Measurements from ENCODE around the gene FAM124A. TPM values are rescaled to one million over a fixed set of nuclear protein-coding genes. Genes with fewer than 3 reads are reported as not detected.

The FAM124A gene
- total and polyA plus RNA-seq, 10 of the 15 experiments (the other 5 are each of a cell fraction or from before 2014, with no cell fraction given) = not detected

DNA sequence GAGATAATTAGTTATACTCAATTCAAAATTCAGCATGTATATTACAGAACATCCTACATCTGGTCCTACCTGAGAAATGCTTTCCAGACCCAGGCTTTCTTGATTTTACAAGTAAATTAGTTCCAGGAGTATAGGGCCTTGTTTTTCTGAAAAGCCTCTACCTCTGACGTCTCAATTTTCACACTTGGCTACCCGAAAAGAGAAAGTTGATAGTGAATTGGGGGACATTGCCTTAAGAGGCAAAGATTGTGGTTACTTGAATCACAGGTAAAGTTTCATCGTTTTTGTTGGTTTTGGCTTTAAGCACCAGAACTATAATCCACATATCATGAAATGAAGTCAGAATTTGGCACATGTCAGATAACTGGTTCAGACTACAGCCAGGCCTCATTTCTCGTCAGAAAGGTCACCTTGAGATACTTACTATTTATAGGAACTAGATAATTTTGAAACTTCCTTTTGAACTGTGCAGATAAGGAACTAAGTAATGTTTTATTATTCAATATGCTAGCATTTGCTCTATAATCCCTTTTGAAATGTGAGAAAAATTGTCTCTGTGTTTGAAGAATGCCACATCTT lies 30.8 kb downstream of the FAM124A start:
- no peaks in the 10 kb centered on the region for H4K20me1 ChIP-seq (ENCODE audit: control insufficient read depth, insufficient read depth)
- intact Hi-C loops (cut with micrococcal nuclease; ENCODE audit: unreplicated experiment) (no loop called here), in situ Hi-C loops (cut with MboI) (no loop called here)
- no peaks in the 10 kb centered on the region for H3K9me3 ChIP-seq (replicated peaks; ENCODE audit: control insufficient read depth, insufficient read depth, low read length)
- DNase-seq (ENCODE audit: low read depth, low spot score) = peak; percentile 7
- H3K27ac ChIP-seq (ENCODE audit: control insufficient read depth, insufficient read depth) = no peak overlapping the region; the same call in 1 of the 2 replicates
- H3K4me2 ChIP-seq (ENCODE audit: control insufficient read depth, insufficient read depth) = no peak overlapping the region
- 6% methylated on average over 4 of the region's 4 CpGs for WGBS (ENCODE audit: insufficient coverage, insufficient replicate concordance, low lambda C conversion rate, missing lambda C conversion rate)
- ATAC-seq = peak; percentile 78
- no peaks in the 10 kb centered on the region for H3K36me3 ChIP-seq (ENCODE audit: control insufficient read depth in 2 of 2, insufficient read depth in 2 of 2, low read length in 1 of 2)
- ChIA-PET CTCF (interaction anchor here (1.0 to 1.9 kb wide), 3 partner anchors 33 to 545 kb away, joined by 3 to 9 read pairs (median 4); no protein-coding TSS in a partner anchor), RAD21 (ENCODE audit: unreplicated experiment) (interaction anchor here (0.8 kb wide), 1 partner anchor 545 kb away, joined by 3 read pairs; no protein-coding TSS in a partner anchor), POLR2A (no interaction called here), SMC1A (ENCODE audit: uncharacterized antibody, unreplicated experiment) (interaction anchor here (0.7 to 0.9 kb wide), 2 partner anchors 33 to 666 kb away, joined by 3 read pairs; no protein-coding TSS in a partner anchor)
- H3K27me3 ChIP-seq (replicated peaks in 1 of 2; ENCODE audit: control insufficient read depth in 2 of 2, insufficient read depth in 2 of 2, low read length in 1 of 2) = no peaks in the 10 kb centered on the region
- no peak for FAIRE-seq
- H3K9ac ChIP-seq (ENCODE audit: control insufficient read depth, insufficient read depth, low read length) = no peak overlapping the region
- no peaks in the 10 kb centered on the region for H3K79me2 ChIP-seq (ENCODE audit: control insufficient read depth, insufficient read depth, low read length)
- peaks cover 3% of the 10 kb centered on the region; the same call in 1 of the 2 replicates for H3K4me1 ChIP-seq (ENCODE audit: control insufficient read depth, insufficient read depth, low read length)
- H3K4me3 ChIP-seq = no peak overlapping the region
- H2AFZ ChIP-seq (ENCODE audit: control insufficient read depth, low read depth, low read length) = no peak overlapping the region; the same call in none of the 2 replicates
- BruUV-seq (replicated peaks) = no TSS peak
- TF ChIP-seq, protein P1, sequence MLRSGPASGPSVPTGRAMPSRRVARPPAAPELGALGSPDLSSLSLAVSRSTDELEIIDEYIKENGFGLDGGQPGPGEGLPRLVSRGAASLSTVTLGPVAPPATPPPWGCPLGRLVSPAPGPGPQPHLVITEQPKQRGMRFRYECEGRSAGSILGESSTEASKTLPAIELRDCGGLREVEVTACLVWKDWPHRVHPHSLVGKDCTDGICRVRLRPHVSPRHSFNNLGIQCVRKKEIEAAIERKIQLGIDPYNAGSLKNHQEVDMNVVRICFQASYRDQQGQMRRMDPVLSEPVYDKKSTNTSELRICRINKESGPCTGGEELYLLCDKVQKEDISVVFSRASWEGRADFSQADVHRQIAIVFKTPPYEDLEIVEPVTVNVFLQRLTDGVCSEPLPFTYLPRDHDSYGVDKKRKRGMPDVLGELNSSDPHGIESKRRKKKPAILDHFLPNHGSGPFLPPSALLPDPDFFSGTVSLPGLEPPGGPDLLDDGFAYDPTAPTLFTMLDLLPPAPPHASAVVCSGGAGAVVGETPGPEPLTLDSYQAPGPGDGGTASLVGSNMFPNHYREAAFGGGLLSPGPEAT (IDR thresholded peaks at IDR 0.05; ENCODE audit: low read depth) = peak; percentile 37; the same call in 1 of the 2 replicates
- TF ChIP-seq JUNB (IDR thresholded peaks at IDR 0.05) (no peak), TCF12 (IDR thresholded peaks at IDR 0.05; ENCODE audit: low read depth, low read length) (no peak), FOXM1 (IDR thresholded peaks at IDR 0.05; ENCODE audit: low read depth, low read length) (no peak), RAD21 (IDR thresholded peaks at IDR 0.05; ENCODE audit: insufficient read depth, low read depth, low read length) (no peak), ZNF384 (IDR thresholded peaks at IDR 0.05; ENCODE audit: borderline replicate concordance, low read depth, low read length) (no peak), WRNIP1 (IDR thresholded peaks at IDR 0.05; ENCODE audit: borderline replicate concordance, low read depth, low read length) (no peak), ESRRA (IDR thresholded peaks at IDR 0.05; ENCODE audit: low read length) (peak; percentile 79; the same call in 1 of the 2 replicates), CEBPB (IDR thresholded peaks at IDR 0.05; ENCODE audit: borderline replicate concordance in 1 of 2, low read depth in 2 of 2, low read length in 2 of 2) (no peak), LARP7 (IDR thresholded peaks at IDR 0.05) (no peak), BCL11A (IDR thresholded peaks at IDR 0.05; ENCODE audit: low read depth, low read length) (no peak), HDAC6 (IDR thresholded peaks at IDR 0.05; ENCODE audit: unreplicated experiment) (no peak), CBX3 (IDR thresholded peaks at IDR 0.05; ENCODE audit: borderline replicate concordance, low read depth) (no peak), NR2C2 (IDR thresholded peaks at IDR 0.05; ENCODE audit: borderline replicate concordance, control insufficient read depth, insufficient read length, low read depth) (no peak)
- TF ChIP-seq, protein P2, sequence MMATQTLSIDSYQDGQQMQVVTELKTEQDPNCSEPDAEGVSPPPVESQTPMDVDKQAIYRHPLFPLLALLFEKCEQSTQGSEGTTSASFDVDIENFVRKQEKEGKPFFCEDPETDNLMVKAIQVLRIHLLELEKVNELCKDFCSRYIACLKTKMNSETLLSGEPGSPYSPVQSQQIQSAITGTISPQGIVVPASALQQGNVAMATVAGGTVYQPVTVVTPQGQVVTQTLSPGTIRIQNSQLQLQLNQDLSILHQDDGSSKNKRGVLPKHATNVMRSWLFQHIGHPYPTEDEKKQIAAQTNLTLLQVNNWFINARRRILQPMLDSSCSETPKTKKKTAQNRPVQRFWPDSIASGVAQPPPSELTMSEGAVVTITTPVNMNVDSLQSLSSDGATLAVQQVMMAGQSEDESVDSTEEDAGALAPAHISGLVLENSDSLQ (IDR thresholded peaks at IDR 0.05) = no peak
- TF ChIP-seq, protein P3, sequence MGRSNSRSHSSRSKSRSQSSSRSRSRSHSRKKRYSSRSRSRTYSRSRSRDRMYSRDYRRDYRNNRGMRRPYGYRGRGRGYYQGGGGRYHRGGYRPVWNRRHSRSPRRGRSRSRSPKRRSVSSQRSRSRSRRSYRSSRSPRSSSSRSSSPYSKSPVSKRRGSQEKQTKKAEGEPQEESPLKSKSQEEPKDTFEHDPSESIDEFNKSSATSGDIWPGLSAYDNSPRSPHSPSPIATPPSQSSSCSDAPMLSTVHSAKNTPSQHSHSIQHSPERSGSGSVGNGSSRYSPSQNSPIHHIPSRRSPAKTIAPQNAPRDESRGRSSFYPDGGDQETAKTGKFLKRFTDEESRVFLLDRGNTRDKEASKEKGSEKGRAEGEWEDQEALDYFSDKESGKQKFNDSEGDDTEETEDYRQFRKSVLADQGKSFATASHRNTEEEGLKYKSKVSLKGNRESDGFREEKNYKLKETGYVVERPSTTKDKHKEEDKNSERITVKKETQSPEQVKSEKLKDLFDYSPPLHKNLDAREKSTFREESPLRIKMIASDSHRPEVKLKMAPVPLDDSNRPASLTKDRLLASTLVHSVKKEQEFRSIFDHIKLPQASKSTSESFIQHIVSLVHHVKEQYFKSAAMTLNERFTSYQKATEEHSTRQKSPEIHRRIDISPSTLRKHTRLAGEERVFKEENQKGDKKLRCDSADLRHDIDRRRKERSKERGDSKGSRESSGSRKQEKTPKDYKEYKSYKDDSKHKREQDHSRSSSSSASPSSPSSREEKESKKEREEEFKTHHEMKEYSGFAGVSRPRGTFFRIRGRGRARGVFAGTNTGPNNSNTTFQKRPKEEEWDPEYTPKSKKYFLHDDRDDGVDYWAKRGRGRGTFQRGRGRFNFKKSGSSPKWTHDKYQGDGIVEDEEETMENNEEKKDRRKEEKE (IDR thresholded peaks at IDR 0.05) = no peak

Measured in GM12878 (cell line).